H1 (cell line): ENCODE measurements around the gene SHISA6. TPM values are rescaled to one million over a fixed set of nuclear protein-coding genes. Genes with fewer than 3 reads are reported as not detected.

Experiments used
- CTCF ChIA-PET: fragments of 300-600 bp; sonication (Branson Sonifier 250); formaldehyde crosslinking; loops from one replicate; lab custom pipeline; 2021; ENCODE audit not compliant: partially characterized antibody; lab: Charles Lee
- POLR2A ChIA-PET: fragments of 300-600 bp; sonication (Branson Sonifier 250); formaldehyde crosslinking; loops from one replicate; lab custom pipeline; 2021; ENCODE audit warnings: inconsistent platforms; ENCODE audit not compliant: partially characterized antibody; lab: Charles Lee
- DNase-seq, 2 experiments: peaks; one replicate each; pipeline versions ENCODE4 v3.0.0 to v3.0.0-alpha.2; 2010 to 2022; ENCODE audit warnings: low spot score in 2 of 2, low read depth in 1 of 2, mixed read lengths in 1 of 2
- FAIRE-seq: peaks from 2 replicates; lab custom pipeline; 2011; peaks lifted over from hg19 to GRCh38; lab: Jason Lieb, UNC
- H2AFZ ChIP-seq: 2 replicates; pipeline ENCODE4 v1.8.1; 2012; ENCODE audit warnings: low read length, inconsistent platforms
- H2AK5ac ChIP-seq: 2 replicates; pipeline ENCODE4 v1.6.1; 2013; ENCODE audit warnings: low read depth, low read length
- H2BK120ac ChIP-seq: replicated peaks from 2 replicates; pipeline ENCODE3; 2013; ENCODE audit warnings: low read depth, low read length, inconsistent platforms
- H2BK12ac ChIP-seq: 2 replicates; pipeline ENCODE4 v1.6.1; 2013; ENCODE audit warnings: low read depth, low read length
- H2BK15ac ChIP-seq: 2 replicates; pipeline ENCODE4 v1.6.1; 2013; ENCODE audit warnings: low read length
- H2BK20ac ChIP-seq: 2 replicates; pipeline ENCODE4 v1.6.1; 2013; ENCODE audit warnings: low read length
- H2BK5ac ChIP-seq: 2 replicates; pipeline ENCODE4 v1.6.1; 2013; ENCODE audit warnings: low read depth, low read length
- H3K14ac ChIP-seq: 2 replicates; pipeline ENCODE4 v1.6.1; 2013; ENCODE audit warnings: inconsistent platforms; ENCODE audit not compliant: insufficient read length
- H3K18ac ChIP-seq: 2 replicates; pipeline ENCODE4 v1.6.1; 2013; ENCODE audit warnings: low read length; ENCODE audit errors: extremely low read depth
- H3K23ac ChIP-seq: 2 replicates; pipeline ENCODE4 v1.6.1; 2013; ENCODE audit warnings: inconsistent platforms; ENCODE audit not compliant: insufficient read length
- H3K23me2 ChIP-seq: 2 replicates; pipeline ENCODE4 v1.6.1; 2013; ENCODE audit warnings: low read depth, low read length
- H3K27ac ChIP-seq: 2 replicates; pipeline ENCODE4 v1.6.1; 2011; ENCODE audit warnings: low read depth, low read length, inconsistent platforms
- H3K27me3 ChIP-seq, 4 experiments: replicated peaks in 1 of 4; 1 replicate in 1 of 4; 2 replicates in 3 of 4; pipeline versions ENCODE4 v1.6.1 to v1.8.1; 2011 to 2013; ENCODE audit warnings: low read length in 3 of 4, mild to moderate bottlenecking in 3 of 4, inconsistent platforms in 2 of 4, mixed read lengths in 2 of 4, moderate library complexity in 1 of 4; ENCODE audit not compliant: control insufficient read depth in 3 of 4, insufficient read depth in 3 of 4; ENCODE audit errors: extremely low read depth in 1 of 4
- H3K36me3 ChIP-seq, 4 experiments: 2 replicates each; pipeline versions ENCODE4 v1.6.1 to v1.8.1; 2011 to 2013; ENCODE audit warnings: mild to moderate bottlenecking in 4 of 4, low read length in 3 of 4, moderate library complexity in 2 of 4, control low read depth in 1 of 4, inconsistent platforms in 1 of 4; ENCODE audit not compliant: insufficient read depth in 4 of 4, control insufficient read depth in 2 of 4
- H3K4ac ChIP-seq: replicated peaks from 2 replicates; pipeline ENCODE3; 2013; ENCODE audit warnings: low read length, low read depth, mixed read lengths, inconsistent platforms; ENCODE audit not compliant: insufficient read length
- H3K4me1 ChIP-seq, 4 experiments: replicated peaks in 1 of 4; 1 replicate in 1 of 4; 2 replicates in 3 of 4; pipeline versions ENCODE4 v1.6.1 to v1.8.1; 2011 to 2013; ENCODE audit warnings: low read length in 3 of 4, inconsistent platforms in 2 of 4, mixed read lengths in 1 of 4; ENCODE audit not compliant: insufficient read depth in 4 of 4, control insufficient read depth in 3 of 4
- H3K4me2 ChIP-seq, 2 experiments: 2 replicates each; pipeline versions ENCODE4 v1.6.1 to v1.8.1; 2011 to 2013; ENCODE audit warnings: low read depth in 2 of 2, low read length in 2 of 2, control low read depth in 1 of 2, inconsistent platforms in 1 of 2, mild to moderate bottlenecking in 1 of 2; ENCODE audit not compliant: insufficient read depth in 1 of 2
- H3K4me3 ChIP-seq, 4 experiments: fragments of 200-600, 300-600 bp in 1 of 4; sonication (generic), shearing (Covaris generic), sonication (Bioruptor Twin) in 1 of 4; 2 replicates each; pipeline versions ENCODE4 v1.5.1 to v1.8.1; 2011 to 2016; ENCODE audit warnings: low read length in 4 of 4, low read depth in 3 of 4, control low read depth in 2 of 4, inconsistent platforms in 2 of 4, mild to moderate bottlenecking in 2 of 4, mixed read lengths in 1 of 4, moderate library complexity in 1 of 4; ENCODE audit not compliant: insufficient read depth in 2 of 4; ENCODE audit errors: extremely low read depth in 1 of 4
- H3K56ac ChIP-seq: replicated peaks from 2 replicates; pipeline ENCODE3; 2013; ENCODE audit warnings: low read depth, mild to moderate bottlenecking, mixed read lengths, low read length, inconsistent platforms; ENCODE audit not compliant: insufficient read length
- H3K79me1 ChIP-seq: 2 replicates; pipeline ENCODE4 v1.6.1; 2013; ENCODE audit warnings: low read depth, low read length, control low read depth
- H3K79me2 ChIP-seq, 2 experiments: 2 replicates each; pipeline versions ENCODE4 v1.6.1 to v1.8.1; 2012 to 2013; ENCODE audit warnings: low read length in 2 of 2, mild to moderate bottlenecking in 2 of 2, inconsistent platforms in 1 of 2; ENCODE audit not compliant: insufficient read depth in 2 of 2, control insufficient read depth in 1 of 2
- H3K9ac ChIP-seq, 4 experiments: replicated peaks in 1 of 4; 1 replicate in 1 of 4; 2 replicates in 3 of 4; pipeline versions ENCODE4 v1.6.1 to v1.8.1; 2011 to 2013; ENCODE audit warnings: low read depth in 3 of 4, low read length in 3 of 4, control low read depth in 2 of 4, mild to moderate bottlenecking in 2 of 4, moderate library complexity in 2 of 4, inconsistent platforms in 1 of 4; ENCODE audit errors: extremely low read depth in 1 of 4
- H3K9me3 ChIP-seq, 2 experiments: 2 replicates each; pipeline versions ENCODE4 v1.6.1 to v1.8.1; 2012 to 2013; ENCODE audit warnings: mild to moderate bottlenecking in 2 of 2, moderate library complexity in 2 of 2, control low read depth in 1 of 2, inconsistent platforms in 1 of 2, low read depth in 1 of 2, low read length in 1 of 2, mixed read lengths in 1 of 2; ENCODE audit not compliant: insufficient read depth in 2 of 2
- H4K20me1 ChIP-seq, 2 experiments: replicated peaks in 1 of 2; 2 replicates each; pipeline versions ENCODE3 to v1.8.1; 2011 to 2013; ENCODE audit warnings: inconsistent platforms in 2 of 2, low read length in 2 of 2, mild to moderate bottlenecking in 1 of 2; ENCODE audit not compliant: insufficient read depth in 2 of 2, control insufficient read depth in 1 of 2
- H4K5ac ChIP-seq: 2 replicates; pipeline ENCODE4 v1.6.1; 2013; ENCODE audit warnings: low read length, low read depth, mixed read lengths, inconsistent platforms; ENCODE audit not compliant: insufficient read length
- H4K8ac ChIP-seq: 2 replicates; pipeline ENCODE4 v1.8.0; 2013; ENCODE audit warnings: mild to moderate bottlenecking, moderate library complexity, low read length, inconsistent platforms; ENCODE audit not compliant: insufficient read depth; ENCODE audit errors: extremely low read depth
- H4K91ac ChIP-seq: replicated peaks from 2 replicates; pipeline ENCODE3; 2013; ENCODE audit warnings: low read length, mixed read lengths, inconsistent platforms; ENCODE audit not compliant: insufficient read length
- BCL11A ChIP-seq, 2 experiments: IDR thresholded peaks; one replicate each; pipeline ENCODE4 v1.6.1; 2011; ENCODE audit warnings: low read depth in 2 of 2, low read length in 2 of 2, mild to moderate bottlenecking in 2 of 2
- CBX8 ChIP-seq: fragments of 300-800, 300-1000 bp; sonication (generic); IDR thresholded peaks from 2 replicates; pipeline ENCODE4 v1.7.1; 2016; ENCODE audit warnings: low read depth, low read length, borderline replicate concordance
- EGR1 ChIP-seq: IDR thresholded peaks from 2 replicates; pipeline ENCODE4 v1.6.1; 2011; ENCODE audit warnings: low read depth, low read length, borderline replicate concordance
- FOSL1 ChIP-seq: IDR thresholded peaks from 2 replicates; pipeline ENCODE4 v1.6.1; 2011; ENCODE audit warnings: mild to moderate bottlenecking, low read depth, low read length, moderate library complexity; ENCODE audit not compliant: insufficient read depth
- GTF2F1 ChIP-seq: IDR thresholded peaks from 2 replicates; pipeline ENCODE4 v1.6.1; 2012; ENCODE audit warnings: low read depth, low read length, improper control_type of control experiment, borderline replicate concordance
- KDM1A ChIP-seq: fragments of 200-600, 300-600 bp; sonication (generic); IDR thresholded peaks from 2 replicates; pipeline ENCODE4 v1.7.1; 2016; ENCODE audit warnings: mild to moderate bottlenecking, low read length, borderline replicate concordance
- PHF8 ChIP-seq: fragments of 200-600 bp; sonication (generic); conservative IDR thresholded peaks from 2 replicates; pipeline ENCODE4 v1.7.1; 2012; ENCODE audit warnings: low read depth, mild to moderate bottlenecking, inconsistent platforms, low read length, moderate library complexity
- RFX5 ChIP-seq: IDR thresholded peaks from 2 replicates; pipeline ENCODE4 v1.6.1; 2011; ENCODE audit warnings: low read depth, low read length, improper control_type of control experiment, borderline replicate concordance
- SAP30 ChIP-seq: fragments of 300-600 bp; sonication (generic); IDR thresholded peaks from 2 replicates; pipeline ENCODE4 v1.7.1; 2012; ENCODE audit warnings: low read length, moderate library complexity, mild to moderate bottlenecking, inconsistent platforms; ENCODE audit not compliant: insufficient read depth, insufficient replicate concordance
- SP1 ChIP-seq: IDR thresholded peaks from 2 replicates; pipeline ENCODE4 v1.6.1; 2011; ENCODE audit warnings: low read depth, low read length
- SUZ12 ChIP-seq: fragments of 200-600 bp; sonication (generic); IDR thresholded peaks from 2 replicates; pipeline ENCODE4 v1.6.1; 2012; ENCODE audit warnings: mild to moderate bottlenecking, inconsistent platforms, low read length, moderate library complexity, mixed read lengths
- WGBS, 2 experiments: shearing (Covaris generic) in 1 of 2; methylation state at CpG; one replicate each; pipeline versions ENCODE4 v1.1.6 to v1.1.7; 2013 to 2015; ENCODE audit warnings: low lambda C conversion rate in 2 of 2, mixed read lengths in 2 of 2, inconsistent platforms in 1 of 2, low coverage in 1 of 2, missing lambda C conversion rate in 1 of 2; ENCODE audit not compliant: insufficient replicate concordance in 2 of 2, insufficient coverage in 1 of 2, insufficient read length in 1 of 2; ENCODE audit errors: extremely low coverage in 1 of 2, missing lambda C conversion rate in 1 of 2; 5-methylcytosine and 5-hydroxymethylcytosine counted together
- polyA plus RNA-seq, 7 experiments: library from polyadenylated mRNA; depleted of rRNA in 3 of 7; stranded (reverse) in 5 of 7; unstranded in 2 of 7; fragments of >200 nt in 5 of 7; fragments of 200-250 nt in 2 of 7; gene quantifications; 1 replicate in 5 of 7; 2 replicates in 1 of 7; 4 replicates in 1 of 7; pipeline versions ENCODE4 v1.2.1 to v1.2.3, GENCODE V29; 2011 to 2013; ENCODE audit warnings: missing spikeins in 2 of 7, mixed read lengths in 2 of 7
- total RNA-seq: library from RNA; stranded (reverse); fragmentation: NEBNext Ultra II Directional; extraction: Animal tissue kit (Norgen Biotek cat#: 25700); gene quantifications from 2 replicates; pipeline ENCODE4 v1.2.1, GENCODE V29; 2021
- TF ChIP-seq, protein P1 (sequence below): IDR thresholded peaks from 2 replicates; pipeline ENCODE4 v1.6.1; 2012; ENCODE audit warnings: inconsistent platforms
- TF ChIP-seq, protein P2 (sequence below): IDR thresholded peaks from 2 replicates; pipeline ENCODE4 v1.6.1; 2012; ENCODE audit warnings: inconsistent platforms

SHISA6 gene
- total and polyA plus RNA-seq, 2 of the 8 experiments (the other 6 are each of a cell fraction or from before 2014, with no cell fraction given): 2.9 to 4.8 TPM

DNA sequence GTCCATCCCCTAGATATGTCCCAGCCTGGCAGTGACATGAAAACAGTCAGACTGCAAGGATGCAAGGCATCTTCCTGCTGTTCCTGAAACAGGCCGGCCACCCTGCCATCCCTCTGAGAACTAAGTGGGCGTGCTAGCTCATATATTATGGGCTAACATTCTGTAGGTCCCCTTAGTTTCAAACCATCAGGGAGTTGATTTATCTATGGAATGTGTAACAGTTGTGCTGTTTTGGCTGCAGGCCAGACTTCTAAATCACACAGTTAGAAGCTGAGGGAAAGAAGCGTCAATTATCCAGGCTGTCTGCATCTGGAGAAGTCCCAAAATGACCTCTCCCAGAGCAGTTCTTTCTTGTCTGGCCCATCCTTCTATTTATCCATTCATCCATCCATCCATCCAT lies 254.6 kb downstream of the SHISA6 start:
- WGBS, 2 experiments: 90% methylated on average over 3 of the region's 3 CpGs; no CpG with 5 or more reads in 1 of the 2 experiments
- POLR2A ChIA-PET: no interaction called here
- TF ChIP-seq SAP30 (no peak), BCL11A (IDR thresholded peaks at IDR 0.05; ENCODE audit: low read depth in 2 of 2, low read length in 2 of 2) (no peak), SUZ12 (no peak), GTF2F1 (no peak), PHF8 (no peak), CBX8 (no peak), RFX5 (no peak), SP1 (no peak), KDM1A (no peak), FOSL1 (no peak), EGR1 (no peak)
- TF ChIP-seq, protein P1, sequence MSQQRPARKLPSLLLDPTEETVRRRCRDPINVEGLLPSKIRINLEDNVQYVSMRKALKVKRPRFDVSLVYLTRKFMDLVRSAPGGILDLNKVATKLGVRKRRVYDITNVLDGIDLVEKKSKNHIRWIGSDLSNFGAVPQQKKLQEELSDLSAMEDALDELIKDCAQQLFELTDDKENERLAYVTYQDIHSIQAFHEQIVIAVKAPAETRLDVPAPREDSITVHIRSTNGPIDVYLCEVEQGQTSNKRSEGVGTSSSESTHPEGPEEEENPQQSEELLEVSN: no peak
- TF ChIP-seq, protein P2, sequence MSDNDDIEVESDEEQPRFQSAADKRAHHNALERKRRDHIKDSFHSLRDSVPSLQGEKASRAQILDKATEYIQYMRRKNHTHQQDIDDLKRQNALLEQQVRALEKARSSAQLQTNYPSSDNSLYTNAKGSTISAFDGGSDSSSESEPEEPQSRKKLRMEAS: no peak

More for the DNA sequence above, 254.6 kb downstream of the SHISA6 start:
- no peak overlapping the region for H2BK120ac ChIP-seq
- no peak overlapping the region for H3K18ac ChIP-seq
- H3K4me3 ChIP-seq: no peak overlapping the region
- no peak overlapping the region for H4K5ac ChIP-seq
- H3K14ac ChIP-seq: no peak overlapping the region
- no peak overlapping the region for H3K27ac ChIP-seq
- H3K23me2 ChIP-seq: peaks cover 4% of the 10 kb centered on the region; the same call in 1 of the 2 replicates
- H2BK5ac ChIP-seq: no peak overlapping the region
- H3K9ac ChIP-seq: no peak overlapping the region
- no peak overlapping the region for H2AFZ ChIP-seq
- CTCF ChIA-PET: interaction anchor here (1.1 kb wide), 1 partner anchor 85 kb away, joined by 3 read pairs; no protein-coding TSS in a partner anchor
- H3K27me3 ChIP-seq: no peaks in the 10 kb centered on the region; a peak in 1 of 7 replicates
- H2BK15ac ChIP-seq: no peak overlapping the region
- H2AK5ac ChIP-seq: no peak overlapping the region
- no peak overlapping the region for H2BK20ac ChIP-seq
- H3K4me1 ChIP-seq: peaks cover 0 to 11% (median 5%) of the 10 kb centered on the region in 4 experiments; a peak in 5 of 7 replicates
- DNase-seq (no peak), FAIRE-seq (no peak)
- no peaks in the 10 kb centered on the region for H4K20me1 ChIP-seq
- no peak overlapping the region for H4K91ac ChIP-seq
- no peak overlapping the region for H4K8ac ChIP-seq
- no peak overlapping the region for H2BK12ac ChIP-seq
- no peaks in the 10 kb centered on the region for H3K79me1 ChIP-seq
- no peaks in the 10 kb centered on the region for H3K36me3 ChIP-seq
- H3K4me2 ChIP-seq: no peak overlapping the region
- H3K9me3 ChIP-seq: no peaks in the 10 kb centered on the region
- no peak overlapping the region for H3K56ac ChIP-seq
- no peak overlapping the region for H3K23ac ChIP-seq
- no peaks in the 10 kb centered on the region for H3K79me2 ChIP-seq
- H3K4ac ChIP-seq: no peak overlapping the region
